HepG2 (cell line): ENCODE data around the gene PADI4. TPM values are rescaled to one million over a fixed set of nuclear protein-coding genes. Genes with fewer than 3 reads are reported as not detected.

ENCODE experiments used
- ATAC-seq: fragments of 200-7000 bp; cut with Tn5 transposase; 3 replicates; pipeline ENCODE4 v1.9.1; 2020; ENCODE audit warnings: mild to moderate bottlenecking, moderate library complexity
- BruUV-seq: library from RNA; stranded (reverse); fragments of 400-500 nt; replicated peaks from 2 replicates; lab custom pipeline; 2021; lab: Mats Ljungman, UMichigan
- CTCF ChIA-PET: fragments of 300-600 bp; formaldehyde crosslinking; extraction: SDS; loops from one replicate; lab custom pipeline; 2021; ENCODE audit warnings: low total read pairs, inconsistent platforms, low intra/inter-chr PET ratio; lab: Yijun Ruan, JAX
- POLR2A ChIA-PET: fragments of 350-600 bp; sonication (Branson Sonifier 250); formaldehyde crosslinking; loops from one replicate; lab custom pipeline; 2020; ENCODE audit warnings: antibody characterized with exemption, inconsistent platforms; lab: Yijun Ruan, JAX
- DNase-seq: peaks from one replicate; pipeline ENCODE4 v3.0.0-alpha.2; 2015; ENCODE audit warnings: low spot score
- FAIRE-seq: peaks from 3 replicates; lab custom pipeline; 2011; peaks lifted over from hg19 to GRCh38; lab: Jason Lieb, UNC
- H2AFZ ChIP-seq: one replicate; pipeline ENCODE4 v1.6.1; 2011; ENCODE audit warnings: low read length, inconsistent platforms
- H3K27ac ChIP-seq: fragments of 300-600 bp; 3 replicates; pipeline ENCODE4 v1.8.0; 2011; ENCODE audit warnings: mixed run types, mild to moderate bottlenecking, mixed read lengths, low read length, inconsistent platforms; ENCODE audit not compliant: insufficient read depth; ENCODE audit errors: extremely low read length
- H3K27me3 ChIP-seq, 2 experiments: fragments of 200-600 bp in 1 of 2; 2 replicates in 1 of 2; 3 replicates in 1 of 2; pipeline versions ENCODE4 v1.6.0 to v1.8.0; 2011; ENCODE audit warnings: low read length in 2 of 2, mild to moderate bottlenecking in 2 of 2, moderate library complexity in 2 of 2, inconsistent platforms in 1 of 2; ENCODE audit not compliant: insufficient read depth in 2 of 2, control insufficient read depth in 1 of 2
- H3K36me3 ChIP-seq, 2 experiments: fragments of 200-600 bp in 1 of 2; replicated peaks in 1 of 2; 2 replicates in 1 of 2; 3 replicates in 1 of 2; pipeline versions ENCODE4 v1.5.1 to v1.8.0; 2011; ENCODE audit warnings: low read length in 2 of 2, inconsistent platforms in 1 of 2; ENCODE audit not compliant: insufficient read depth in 2 of 2, control insufficient read depth in 1 of 2
- H3K4me1 ChIP-seq: 2 replicates; pipeline ENCODE4 v1.5.1; 2012; ENCODE audit warnings: low read length, inconsistent platforms; ENCODE audit not compliant: insufficient read depth
- H3K4me2 ChIP-seq: 2 replicates; pipeline ENCODE4 v1.6.0; 2011; ENCODE audit warnings: low read depth, low read length, inconsistent platforms
- H3K4me3 ChIP-seq, 3 experiments: fragments of 200-600 bp in 1 of 3; sonication (generic), shearing (Covaris generic) in 1 of 3; replicated peaks in 1 of 3; 2 replicates each; pipeline ENCODE4 v1.5.1; 2011 to 2016; ENCODE audit warnings: low read length in 3 of 3, inconsistent platforms in 2 of 3, low read depth in 2 of 3, mild to moderate bottlenecking in 2 of 3, control low read depth in 1 of 3, mixed read lengths in 1 of 3; ENCODE audit not compliant: insufficient read depth in 1 of 3
- H3K79me2 ChIP-seq: one replicate; pipeline ENCODE4 v1.6.1; 2011; ENCODE audit warnings: low read length, inconsistent platforms; ENCODE audit not compliant: insufficient read depth
- H3K9ac ChIP-seq: 2 replicates; pipeline ENCODE4 v1.6.0; 2011; ENCODE audit warnings: mild to moderate bottlenecking, low read depth, low read length, inconsistent platforms; ENCODE audit not compliant: insufficient read depth
- H3K9me3 ChIP-seq: 2 replicates; pipeline ENCODE4 v1.5.1; 2012; ENCODE audit warnings: mild to moderate bottlenecking, low read length
- H4K20me1 ChIP-seq: 2 replicates; pipeline ENCODE4 v1.6.0; 2011; ENCODE audit warnings: inconsistent platforms, mild to moderate bottlenecking, low read length, moderate library complexity; ENCODE audit not compliant: insufficient read depth
- HDAC1 ChIP-seq: sonication (generic); formaldehyde crosslinking; IDR thresholded peaks from 2 replicates; pipeline ENCODE4 v1.5.1; 2020; ENCODE audit warnings: mild to moderate bottlenecking, missing genetic modification reagents
- HOXD1 ChIP-seq: sonication (generic); formaldehyde crosslinking; IDR thresholded peaks from 2 replicates; pipeline ENCODE4 v1.5.0; 2020; ENCODE audit warnings: missing genetic modification reagents
- ISL2 ChIP-seq: sonication (generic); formaldehyde crosslinking; IDR thresholded peaks from 2 replicates; pipeline ENCODE4 v1.5.0; 2020; ENCODE audit warnings: missing genetic modification reagents
- PHF20 ChIP-seq: sonication (generic); formaldehyde crosslinking; IDR thresholded peaks from 2 replicates; pipeline ENCODE4 v1.5.0; 2020; ENCODE audit warnings: mild to moderate bottlenecking, missing genetic modification reagents
- STAG1 ChIP-seq: sonication (generic); formaldehyde crosslinking; IDR thresholded peaks from 2 replicates; pipeline ENCODE4 v1.4.0; 2020; ENCODE audit warnings: missing genetic modification reagents
- ZKSCAN1 ChIP-seq: fragments of 150-350 bp; IDR thresholded peaks from 2 replicates; pipeline ENCODE4 v1.6.1; 2014; ENCODE audit warnings: low read length
- ZNF10 ChIP-seq: sonication (generic); formaldehyde crosslinking; IDR thresholded peaks from 2 replicates; pipeline ENCODE4 v1.4.0; 2020; ENCODE audit warnings: mild to moderate bottlenecking, low read depth, missing genetic modification reagents, borderline replicate concordance
- ZNF281 ChIP-seq: sonication (generic); formaldehyde crosslinking; IDR thresholded peaks from 2 replicates; pipeline ENCODE4 v1.4.0; 2020; ENCODE audit warnings: missing genetic modification reagents, borderline replicate concordance
- ZNF343 ChIP-seq: sonication (generic); formaldehyde crosslinking; IDR thresholded peaks from 2 replicates; pipeline ENCODE4 v1.4.0; 2020; ENCODE audit warnings: mild to moderate bottlenecking, missing genetic modification reagents
- WGBS: methylation state at CpG from one replicate; pipeline ENCODE4 v1.1.6; 2017; ENCODE audit warnings: low lambda C conversion rate; 5-methylcytosine and 5-hydroxymethylcytosine counted together
- in situ Hi-C: cut with HindIII; loops from 2 replicates; pipeline ENCODE4 v1.10.0; 2017; ENCODE audit warnings: low pct_unique_long_range_greater_than_20kb; ENCODE audit not compliant: extremely low pct_ligation_motif_present
- intact Hi-C: fragments of 100-400 bp; cut with micrococcal nuclease; formaldehyde crosslinking; loops from one replicate; pipeline ENCODE4 v1.10.0; 2022; ENCODE audit not compliant: unreplicated experiment
- polyA plus RNA-seq, 8 experiments: library from polyadenylated mRNA; depleted of rRNA in 3 of 8; stranded (reverse) in 7 of 8; unstranded in 1 of 8; fragments of >200 nt; fragmentation: Illumina TruSeq in 4 of 8; extraction: Trizol in 4 of 8; gene quantifications; 2 replicates each; pipeline versions ENCODE4 v1.2.1 to v1.2.3, GENCODE V29; 2011 to 2016; ENCODE audit warnings: low read depth in 4 of 8, missing spikeins in 1 of 8, mixed read lengths in 1 of 8; ENCODE audit not compliant: insufficient read depth in 1 of 8
- total RNA-seq, 5 experiments: library from RNA; depleted of rRNA; stranded (reverse); fragments of >200 nt; fragmentation: Illumina TruSeq; extraction: Trizol; gene quantifications; 2 replicates each; pipeline ENCODE4 v1.2.3, GENCODE V29; 2016; ENCODE audit warnings: low read depth in 1 of 5

PADI4 gene
- total and polyA plus RNA-seq, 2 of the 13 experiments (the other 11 are each of a cell fraction or from before 2014, with no cell fraction given) = 0.04 TPM

DNA sequence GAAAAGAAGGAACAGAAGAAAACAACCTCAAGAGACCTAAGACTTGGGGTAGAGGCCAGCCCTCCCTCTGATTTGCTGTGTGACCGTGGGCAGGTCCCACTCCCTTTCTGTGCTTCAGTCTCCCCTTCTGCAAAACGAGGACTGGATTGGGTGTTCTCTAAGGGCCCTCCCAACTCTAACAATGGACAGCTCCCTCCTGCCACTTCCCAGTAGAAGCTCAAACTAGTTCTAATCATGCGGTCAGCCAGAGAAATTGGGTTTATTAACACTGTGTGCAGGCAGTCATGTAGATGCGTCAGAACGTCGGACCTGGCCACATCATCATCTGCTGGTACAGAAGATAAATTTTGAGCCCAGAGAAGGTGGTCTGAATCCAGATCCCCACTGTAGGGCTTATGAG, 1.6 kb upstream of the PADI4 start:
- ChIA-PET POLR2A (no interaction called here), CTCF (no interaction called here)
- no peak for TF ChIP-seq ZNF281 (CRISPR knock-in tag)
- no peak for TF ChIP-seq HOXD1 (CRISPR knock-in tag)
- Histone ChIP-seq H3K9me3 (no peaks in the 10 kb centered on the region), H3K4me2 (no peak overlapping the region), H3K4me1 (no peaks in the 10 kb centered on the region), H3K9ac (no peak overlapping the region), H3K27me3 (peaks cover 0 to 3% of the 10 kb centered on the region in 2 experiments; a peak in 2 of 5 replicates), H3K4me3 (no peak overlapping the region), H3K36me3 (no peaks in the 10 kb centered on the region), H2AFZ (no peak overlapping the region), H4K20me1 (no peaks in the 10 kb centered on the region), H3K79me2 (no peaks in the 10 kb centered on the region), H3K27ac (no peak overlapping the region)
- in situ Hi-C loops (no loop called here), intact Hi-C loops (no loop called here)
- 13% methylated on average over 2 of the region's 6 CpGs for WGBS
- no TSS peak for BruUV-seq
- DNase-seq (no peak), ATAC-seq (no peak), FAIRE-seq (no peak)

DNA sequence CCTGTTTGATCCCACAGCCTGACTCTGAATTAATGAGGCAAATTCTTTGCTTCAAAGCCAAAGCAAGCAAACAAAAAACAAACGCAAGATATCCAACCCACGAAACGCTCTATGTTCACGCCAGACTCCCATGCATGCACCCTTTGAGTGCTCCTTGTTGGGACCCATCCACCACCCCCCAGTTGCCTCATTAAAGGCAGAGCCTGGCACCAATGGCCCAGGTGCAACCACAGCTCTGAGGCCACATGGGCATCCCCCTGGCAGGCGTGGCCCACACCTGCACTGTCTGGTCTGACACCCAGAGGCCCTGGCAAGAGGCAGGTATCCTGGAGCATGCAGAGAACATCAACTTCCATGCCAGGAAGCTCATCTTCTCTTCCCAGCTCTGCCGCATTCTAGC, 1.1 kb upstream of the PADI4 start:
- ChIA-PET CTCF (no interaction called here), POLR2A (no interaction called here)
- no peak overlapping the region for H3K4me2 ChIP-seq
- H3K36me3 ChIP-seq = no peaks in the 10 kb centered on the region
- H3K27ac ChIP-seq = no peak overlapping the region
- TF ChIP-seq HDAC1 (CRISPR knock-in tag) (no peak), ZKSCAN1 (no peak), ZNF343 (no peak), ZNF10 (CRISPR knock-in tag) (no peak), PHF20 (CRISPR knock-in tag) (no peak), STAG1 (CRISPR knock-in tag) (no peak), ISL2 (CRISPR knock-in tag) (no peak)
- H4K20me1 ChIP-seq = no peaks in the 10 kb centered on the region
- no peak for ATAC-seq
- intact Hi-C loops = no loop called here
- no TSS peak for BruUV-seq
- no peak overlapping the region for H2AFZ ChIP-seq
- DNase-seq = no peak
- 21% methylated on average over 5 of the region's 6 CpGs for WGBS
- no peaks in the 10 kb centered on the region for H3K9me3 ChIP-seq
- no peak overlapping the region for H3K9ac ChIP-seq
- in situ Hi-C loops = no loop called here
- H3K79me2 ChIP-seq = no peaks in the 10 kb centered on the region
- no peak overlapping the region for H3K4me3 ChIP-seq
- H3K27me3 ChIP-seq = peaks cover 0 to 3% of the 10 kb centered on the region in 2 experiments; a peak in 2 of 5 replicates
- H3K4me1 ChIP-seq = no peaks in the 10 kb centered on the region
- FAIRE-seq = no peak
